ENCODE data around the gene PRRT4.

The PRRT4 gene

GRCh38 chr7:128389085-128389617 is 27.7 kb upstream of the PRRT4 start:
- no peak overlapping the region for H3K4me3 ChIP-seq (ENCODE audit: low read depth, low read length)
- no peak for TF ChIP-seq CTCF (IDR thresholded peaks at IDR 0.05; ENCODE audit: borderline replicate concordance, insufficient read depth, low read depth, low read length)

GRCh38 chr7:128388145-128388485 is 26.6 kb upstream of the PRRT4 start:
- no peak overlapping the region for H3K4me3 ChIP-seq (ENCODE audit: low read depth, low read length)
- TF ChIP-seq CTCF (IDR thresholded peaks at IDR 0.05; ENCODE audit: borderline replicate concordance, insufficient read depth, low read depth, low read length): no peak

DNA sequence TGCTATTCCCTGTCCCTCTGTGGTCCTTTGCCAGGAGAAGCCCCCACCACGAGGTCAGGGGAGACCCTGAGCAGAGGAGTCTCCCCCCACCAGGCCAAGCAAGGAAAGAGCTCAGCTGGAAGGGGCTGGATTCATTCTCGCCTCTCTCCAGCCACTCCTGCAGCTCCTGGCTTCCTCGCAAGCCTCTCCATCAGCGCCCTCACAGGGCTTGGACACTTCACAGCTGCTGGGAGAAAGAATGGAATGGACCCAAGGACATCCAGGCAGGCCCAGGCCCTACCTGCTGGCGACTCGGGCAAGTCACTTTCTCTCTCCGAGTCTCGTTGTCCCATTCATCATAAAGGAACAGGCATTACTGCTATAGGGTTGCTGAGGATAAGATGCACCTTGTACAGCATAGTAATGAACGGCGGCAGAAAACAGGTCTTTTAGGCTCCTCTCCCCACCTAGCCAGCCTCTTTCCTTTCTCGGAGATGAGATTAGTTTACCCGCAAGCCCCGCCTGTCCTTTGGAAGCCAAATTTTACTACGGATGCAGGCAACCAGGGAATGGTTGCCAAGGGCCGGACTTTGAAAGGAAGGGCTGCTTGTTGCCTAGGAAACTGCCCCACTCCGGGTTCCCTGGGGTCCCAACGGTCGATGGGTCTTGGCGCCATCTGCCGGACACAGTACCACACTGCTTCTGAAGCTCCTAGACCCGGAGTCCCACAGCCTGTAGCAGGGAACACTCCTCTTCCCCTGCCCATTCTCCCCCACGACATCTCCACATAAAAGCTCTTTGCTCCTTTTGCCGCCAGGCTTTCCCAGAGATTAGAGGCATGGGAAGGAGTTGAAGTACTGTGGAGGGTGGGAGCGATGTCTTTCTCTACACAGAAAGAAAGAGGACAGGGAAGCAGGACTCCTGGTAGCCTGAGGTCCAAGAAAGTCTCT is 26.0 kb upstream of the PRRT4 start:
- TF ChIP-seq CTCF (IDR thresholded peaks at IDR 0.05; ENCODE audit: borderline replicate concordance, insufficient read depth, low read depth, low read length): peak; percentile 90
- no peak overlapping the region for H3K4me3 ChIP-seq (ENCODE audit: low read depth, low read length)

DNA sequence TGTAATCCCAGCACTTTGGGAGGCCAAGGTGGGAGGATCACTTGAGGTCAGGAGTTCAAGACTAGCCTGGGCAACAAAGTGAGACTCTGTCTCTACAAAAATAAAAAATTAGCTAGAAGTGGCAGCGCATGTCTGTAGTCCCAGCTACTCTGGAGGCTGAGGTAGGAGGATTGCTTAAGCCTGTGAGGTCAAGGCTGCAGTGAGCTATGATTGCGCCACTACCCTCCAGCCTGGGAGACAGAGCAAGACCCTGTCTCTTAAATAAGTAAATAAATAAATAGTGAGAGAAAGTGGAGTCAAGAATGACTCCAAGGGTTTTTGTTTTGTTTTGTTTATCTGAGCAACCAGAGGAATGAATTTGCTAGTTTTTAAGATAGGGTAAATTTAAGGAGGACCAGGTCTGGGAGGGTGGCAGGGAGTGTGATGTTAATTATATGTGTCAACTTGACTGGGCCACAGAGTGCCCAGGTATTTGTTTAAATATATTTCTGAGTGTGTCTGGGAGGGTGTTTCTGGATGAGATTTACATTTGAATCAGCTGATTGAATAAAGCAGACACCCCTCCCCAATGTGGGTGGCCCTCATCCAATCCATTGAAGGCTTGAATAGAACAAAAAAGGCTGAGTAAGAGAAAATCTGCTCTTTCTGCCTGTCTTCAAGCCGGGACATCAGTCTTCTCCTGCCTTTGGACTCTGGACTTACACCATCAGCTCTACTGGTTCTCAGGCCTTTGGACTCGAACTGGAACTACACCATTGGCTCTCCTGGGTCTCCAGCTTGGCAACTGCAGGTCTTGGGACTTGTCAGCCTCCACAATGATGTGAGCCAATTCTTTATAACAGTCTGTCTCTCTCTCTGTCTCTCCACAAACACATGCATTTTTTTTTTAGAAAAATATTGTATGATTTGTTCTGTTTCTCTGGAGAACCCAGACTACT is 24.8 kb upstream of the PRRT4 start:
- H3K4me3 ChIP-seq (ENCODE audit: low read depth, low read length): no peak overlapping the region
- no peak for TF ChIP-seq CTCF (IDR thresholded peaks at IDR 0.05; ENCODE audit: borderline replicate concordance, insufficient read depth, low read depth, low read length)

- no peak for TF ChIP-seq CTCF (IDR thresholded peaks at IDR 0.05; ENCODE audit: borderline replicate concordance, insufficient read depth, low read depth, low read length)
- no peak overlapping the region for H3K4me3 ChIP-seq (ENCODE audit: low read depth, low read length)
Observed at GRCh38 chr7:128384726-128385125, 23.2 kb upstream of the PRRT4 start.

- no peak overlapping the region for H3K4me3 ChIP-seq (ENCODE audit: low read depth, low read length)
Observed at GRCh38 chr7:128383776-128384175, 22.3 kb upstream of the PRRT4 start.

More at GRCh38 chr7:128383776-128384175, 22.3 kb upstream of the PRRT4 start:
- TF ChIP-seq CTCF (IDR thresholded peaks at IDR 0.05; ENCODE audit: borderline replicate concordance, insufficient read depth, low read depth, low read length): no peak

Data from GM12875 (cell line).